Upper lobe of left lung (tissue), 4 donors: ENCODE measurements around the gene GAB2.
A peak's percentile ranks its signal among the peaks of the same experiment; 100 is the strongest.

ENCODE experiments used
- EP300 ChIP-seq, 4 donors: sonication (generic); formaldehyde crosslinking; IDR thresholded peaks; one replicate each; pipeline ENCODE4 v1.5.1; 2017; ENCODE audit warnings: antibody characterized with exemption in 4 of 4, control low read depth in 2 of 4
- POLR2A ChIP-seq, 4 donors: fragments of 450-650 bp; IDR thresholded peaks; one replicate each; pipeline ENCODE4 v1.5.1; 2016 to 2017; ENCODE audit warnings: antibody characterized with exemption in 4 of 4, mild to moderate bottlenecking in 2 of 4
- POLR2AphosphoS5 ChIP-seq, 2 donors: sonication (generic); formaldehyde crosslinking; IDR thresholded peaks; one replicate each; pipeline ENCODE4 v1.5.1; 2017; ENCODE audit warnings: antibody characterized with exemption in 2 of 2
- TF ChIP-seq, protein P1 (sequence below), 6 experiments: fragments of 450-650 bp in 4 of 6; fragments of 200-600 bp in 2 of 6; sonication (generic) in 2 of 6; IDR thresholded peaks; one replicate each; pipeline ENCODE4 v1.5.1; 2016 to 2019; ENCODE audit warnings: antibody characterized with exemption in 6 of 6

DNA sequence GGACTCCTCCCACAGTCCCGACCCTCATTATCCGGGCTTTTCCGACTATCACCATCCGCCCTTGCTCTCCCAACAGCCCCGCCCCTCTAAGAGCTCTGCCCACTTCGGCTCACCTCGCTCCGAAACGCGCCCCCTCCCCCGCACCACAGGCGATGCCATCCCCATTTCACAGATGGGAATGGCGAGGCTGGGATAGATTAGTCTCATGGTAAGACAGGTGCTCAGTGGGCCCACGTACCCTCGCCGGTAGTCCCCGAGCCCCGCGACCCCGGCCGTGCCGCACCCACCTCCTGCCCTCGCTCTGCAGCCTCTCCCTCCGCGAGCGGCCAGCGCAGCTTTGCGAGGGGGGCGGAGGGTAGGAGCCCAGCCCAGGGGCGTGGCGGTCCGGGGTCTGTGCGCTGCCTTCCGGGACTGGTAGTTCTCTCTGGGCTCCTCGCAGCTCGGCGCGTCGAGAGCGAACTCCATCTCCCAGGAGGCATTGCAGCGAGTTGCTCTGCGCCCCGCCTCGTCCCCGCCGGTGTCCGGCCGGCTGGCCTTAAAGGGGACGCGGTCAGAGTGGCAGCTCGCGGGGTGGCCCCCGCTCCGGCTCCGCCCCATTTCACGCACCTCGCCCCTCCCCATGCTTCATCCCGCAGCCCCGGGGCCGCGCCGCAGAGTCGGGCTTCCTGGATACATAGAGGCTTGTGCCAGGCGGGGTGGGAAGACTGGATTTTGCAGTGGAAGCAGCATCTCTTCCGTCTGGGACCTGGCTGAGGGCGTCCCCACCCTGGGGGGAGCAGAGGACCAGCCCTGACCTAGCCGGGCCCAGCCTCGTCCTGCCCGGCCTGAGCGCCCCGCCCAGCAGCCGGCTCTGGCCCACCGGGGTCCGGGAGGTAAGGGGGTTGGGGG is 229.1 kb downstream of the GAB2 start, which contains the start of the genes KCTD21 and USP35:
- TF ChIP-seq, protein P1, sequence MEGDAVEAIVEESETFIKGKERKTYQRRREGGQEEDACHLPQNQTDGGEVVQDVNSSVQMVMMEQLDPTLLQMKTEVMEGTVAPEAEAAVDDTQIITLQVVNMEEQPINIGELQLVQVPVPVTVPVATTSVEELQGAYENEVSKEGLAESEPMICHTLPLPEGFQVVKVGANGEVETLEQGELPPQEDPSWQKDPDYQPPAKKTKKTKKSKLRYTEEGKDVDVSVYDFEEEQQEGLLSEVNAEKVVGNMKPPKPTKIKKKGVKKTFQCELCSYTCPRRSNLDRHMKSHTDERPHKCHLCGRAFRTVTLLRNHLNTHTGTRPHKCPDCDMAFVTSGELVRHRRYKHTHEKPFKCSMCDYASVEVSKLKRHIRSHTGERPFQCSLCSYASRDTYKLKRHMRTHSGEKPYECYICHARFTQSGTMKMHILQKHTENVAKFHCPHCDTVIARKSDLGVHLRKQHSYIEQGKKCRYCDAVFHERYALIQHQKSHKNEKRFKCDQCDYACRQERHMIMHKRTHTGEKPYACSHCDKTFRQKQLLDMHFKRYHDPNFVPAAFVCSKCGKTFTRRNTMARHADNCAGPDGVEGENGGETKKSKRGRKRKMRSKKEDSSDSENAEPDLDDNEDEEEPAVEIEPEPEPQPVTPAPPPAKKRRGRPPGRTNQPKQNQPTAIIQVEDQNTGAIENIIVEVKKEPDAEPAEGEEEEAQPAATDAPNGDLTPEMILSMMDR (IDR thresholded peaks at IDR 0.05), result peak in 1 of 6 experiments; percentile 14
- peak in 2 of 4 donors; percentile 66 to 90 for TF ChIP-seq POLR2A (IDR thresholded peaks at IDR 0.05)
- TF ChIP-seq POLR2AphosphoS5 (IDR thresholded peaks at IDR 0.05), result peak; percentile 82 to 94
- peak in 1 of 4 donors; percentile 41 for TF ChIP-seq EP300 (IDR thresholded peaks at IDR 0.05)
